OCI-LY1 (cell line): ENCODE measurements around the gene KCNMA1.

ENCODE experiments used
- EZH2 ChIP-seq: fragments of 200-600 bp; sonication (generic), shearing (Covaris generic); IDR thresholded peaks from 2 replicates; pipeline ENCODE4 v1.8.0; 2017; ENCODE audit warnings: borderline replicate concordance, mixed run types, mild to moderate bottlenecking, antibody characterized with exemption, low read length, moderate library complexity, mixed read lengths
- TF ChIP-seq, protein P1 (sequence below): fragments of 200-600 bp; sonication (generic), shearing (Covaris generic); IDR thresholded peaks from 2 replicates; pipeline ENCODE4 v1.5.1; 2017; ENCODE audit warnings: mild to moderate bottlenecking, antibody characterized with exemption, low read length, moderate library complexity, mixed read lengths

DNA sequence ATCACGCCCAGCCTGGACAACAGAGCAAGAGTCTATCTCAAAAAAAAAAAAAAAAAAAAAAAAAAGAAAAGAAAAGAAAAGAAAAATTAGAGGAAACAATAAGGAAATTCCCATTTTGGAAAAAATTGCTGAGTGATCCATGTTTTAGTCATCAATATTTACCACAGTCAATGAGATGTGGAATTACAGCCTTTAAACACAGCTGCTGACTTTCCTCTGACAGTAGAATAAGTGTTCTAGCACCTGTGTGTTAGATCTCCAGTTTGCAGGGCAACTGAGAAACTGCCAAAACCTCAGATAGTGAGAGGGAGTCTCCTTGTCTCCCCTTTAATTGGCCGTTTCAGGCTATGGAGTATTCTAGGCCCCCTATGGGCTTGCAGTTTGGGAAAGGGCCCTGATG lies 520.1 kb downstream of the KCNMA1 start:
- TF ChIP-seq, protein P1, sequence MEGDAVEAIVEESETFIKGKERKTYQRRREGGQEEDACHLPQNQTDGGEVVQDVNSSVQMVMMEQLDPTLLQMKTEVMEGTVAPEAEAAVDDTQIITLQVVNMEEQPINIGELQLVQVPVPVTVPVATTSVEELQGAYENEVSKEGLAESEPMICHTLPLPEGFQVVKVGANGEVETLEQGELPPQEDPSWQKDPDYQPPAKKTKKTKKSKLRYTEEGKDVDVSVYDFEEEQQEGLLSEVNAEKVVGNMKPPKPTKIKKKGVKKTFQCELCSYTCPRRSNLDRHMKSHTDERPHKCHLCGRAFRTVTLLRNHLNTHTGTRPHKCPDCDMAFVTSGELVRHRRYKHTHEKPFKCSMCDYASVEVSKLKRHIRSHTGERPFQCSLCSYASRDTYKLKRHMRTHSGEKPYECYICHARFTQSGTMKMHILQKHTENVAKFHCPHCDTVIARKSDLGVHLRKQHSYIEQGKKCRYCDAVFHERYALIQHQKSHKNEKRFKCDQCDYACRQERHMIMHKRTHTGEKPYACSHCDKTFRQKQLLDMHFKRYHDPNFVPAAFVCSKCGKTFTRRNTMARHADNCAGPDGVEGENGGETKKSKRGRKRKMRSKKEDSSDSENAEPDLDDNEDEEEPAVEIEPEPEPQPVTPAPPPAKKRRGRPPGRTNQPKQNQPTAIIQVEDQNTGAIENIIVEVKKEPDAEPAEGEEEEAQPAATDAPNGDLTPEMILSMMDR: no peak
- TF ChIP-seq EZH2: no peak
